Peyer's patch (tissue), 4 donors: Measurements from ENCODE around the gene DZIP3.

Experiments
- CTCF ChIP-seq, 6 experiments: fragments of 450-650 bp in 4 of 6; fragments of 200-600 bp in 2 of 6; sonication (generic) in 1 of 6; IDR thresholded peaks; one replicate each; pipeline ENCODE4 v1.5.1; 2017 to 2019; ENCODE audit warnings: antibody characterized with exemption in 6 of 6, mild to moderate bottlenecking in 3 of 6, moderate library complexity in 1 of 6
- POLR2A ChIP-seq, 2 donors: fragments of 450-650 bp; IDR thresholded peaks; one replicate each; pipeline ENCODE4 v1.5.1; 2017; ENCODE audit warnings: antibody characterized with exemption in 2 of 2, mild to moderate bottlenecking in 2 of 2, moderate library complexity in 2 of 2

DNA sequence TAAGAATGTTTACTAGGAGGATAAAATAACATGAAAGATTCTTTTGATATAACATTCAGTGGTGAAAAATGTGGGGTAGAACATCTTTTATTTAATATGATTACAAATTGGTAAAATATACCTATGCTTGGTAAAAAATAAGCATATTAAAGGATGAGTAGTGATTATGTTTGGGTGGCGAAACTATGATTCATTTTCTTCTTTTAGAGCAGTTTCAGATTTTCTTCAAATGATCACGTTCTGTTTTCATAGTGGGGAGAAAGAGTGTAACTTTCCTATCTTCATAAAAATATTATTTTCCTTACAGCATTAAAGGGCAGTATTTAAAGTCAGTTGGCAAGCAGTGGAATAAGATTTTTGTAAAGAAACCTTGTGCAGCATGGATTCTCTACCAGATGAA lies 15.5 kb downstream of the DZIP3 start:
- TF ChIP-seq CTCF (IDR thresholded peaks at IDR 0.05) (no peak), POLR2A (IDR thresholded peaks at IDR 0.05) (no peak)
